ENCODE measurements around the gene RRH.

Gene RRH

GRCh38 chr4:109886303-109886702 is 58.5 kb downstream of the RRH start:
- H3K4me3 ChIP-seq (ENCODE audit: low read length), result no peak overlapping the region
- TF ChIP-seq CTCF (IDR thresholded peaks at IDR 0.05; ENCODE audit: insufficient read depth, low read depth, low read length, missing control alignments), result no peak
- DNase-seq (ENCODE audit: low read depth), result no peak

- DNase-seq (ENCODE audit: low read depth), result no peak
- TF ChIP-seq CTCF (IDR thresholded peaks at IDR 0.05; ENCODE audit: insufficient read depth, low read depth, low read length, missing control alignments), result no peak
- H3K4me3 ChIP-seq (ENCODE audit: low read length), result no peak overlapping the region
Observed at GRCh38 chr4:109887071-109887470, 59.3 kb downstream of the RRH start.

GRCh38 chr4:109890076-109890475 is 62.3 kb downstream of the RRH start:
- DNase-seq (ENCODE audit: low read depth), result no peak
- no peak overlapping the region for H3K4me3 ChIP-seq (ENCODE audit: low read length)
- no peak for TF ChIP-seq CTCF (IDR thresholded peaks at IDR 0.05; ENCODE audit: insufficient read depth, low read depth, low read length, missing control alignments)

Measured in epithelial cell of esophagus (primary cell).